Dendritic cell treated with granulocyte-macrophage colony-stimulating factor and Interleukin-4, amounts not matched to agents 40 ng/mL and 50 ng/mL, for 4 days (primary cell): ENCODE measurements around the gene GMCL2.
A peak's percentile ranks its signal among the peaks of the same experiment; 100 is the strongest.

Experiments used
- H3K27ac Mint-ChIP-seq: one replicate; pipeline ENCODE4 v1.8.0; 2022; ENCODE audit warnings: mild to moderate bottlenecking, mixed read lengths
- H3K27me3 Mint-ChIP-seq: one replicate; pipeline ENCODE4 v1.8.0; 2022; ENCODE audit warnings: mild to moderate bottlenecking, mixed read lengths
- H3K36me3 Mint-ChIP-seq: one replicate; pipeline ENCODE4 v1.8.0; 2022; ENCODE audit warnings: low read depth, mixed read lengths
- H3K4me1 Mint-ChIP-seq: one replicate; pipeline ENCODE4 v1.8.0; 2022; ENCODE audit warnings: low read depth, mixed read lengths
- H3K4me3 Mint-ChIP-seq: one replicate; pipeline ENCODE4 v1.8.0; 2022; ENCODE audit warnings: mild to moderate bottlenecking, moderate library complexity, mixed read lengths
- H3K9me3 Mint-ChIP-seq: one replicate; pipeline ENCODE4 v1.8.0; 2022; ENCODE audit warnings: mixed read lengths
- intact Hi-C: fragments of 100-400 bp; cut with micrococcal nuclease; formaldehyde crosslinking; loops from one replicate; pipeline ENCODE4 v1.15.0; 2022

The GMCL2 gene

GRCh38 chr5:178196281-178196812 lies 9.2 kb upstream of the GMCL2 start:
- intact Hi-C loops: no loop called here
- no peaks in the 10 kb centered on the region for H3K9me3 Mint-ChIP-seq
- no peak overlapping the region for H3K4me3 Mint-ChIP-seq
- no peaks in the 10 kb centered on the region for H3K36me3 Mint-ChIP-seq
- peaks cover 19% of the 10 kb centered on the region for H3K27me3 Mint-ChIP-seq
- peaks cover 27% of the 10 kb centered on the region for H3K4me1 Mint-ChIP-seq
- H3K27ac Mint-ChIP-seq: no peak overlapping the region

GRCh38 chr5:178194026-178194425 lies 6.9 kb upstream of the GMCL2 start:
- no peak overlapping the region for H3K4me3 Mint-ChIP-seq

GRCh38 chr5:178193251-178193809 lies 6.2 kb upstream of the GMCL2 start:
- Mint-ChIP-seq H3K9me3 (no peaks in the 10 kb centered on the region), H3K4me1 (peaks cover 20% of the 10 kb centered on the region), H3K27ac (peak overlapping the region; percentile 24), H3K4me3 (no peak overlapping the region), H3K36me3 (no peaks in the 10 kb centered on the region), H3K27me3 (peaks cover 19% of the 10 kb centered on the region)
- intact Hi-C loops: no loop called here

More at GRCh38 chr5:178194026-178194425, 6.9 kb upstream of the GMCL2 start:
- H3K36me3 Mint-ChIP-seq: no peaks in the 10 kb centered on the region
- H3K4me1 Mint-ChIP-seq: peaks cover 27% of the 10 kb centered on the region
- peaks cover 19% of the 10 kb centered on the region for H3K27me3 Mint-ChIP-seq
- H3K9me3 Mint-ChIP-seq: no peaks in the 10 kb centered on the region
- no peak overlapping the region for H3K27ac Mint-ChIP-seq
- intact Hi-C loops: no loop called here

GRCh38 chr5:178192787-178193186 lies 5.6 kb upstream of the GMCL2 start:
- H3K27me3 Mint-ChIP-seq: peaks cover 17% of the 10 kb centered on the region
- no peak overlapping the region for H3K27ac Mint-ChIP-seq
- intact Hi-C loops: no loop called here

GRCh38 chr5:178192244-178192643 lies 5.1 kb upstream of the GMCL2 start:
- peaks cover 17% of the 10 kb centered on the region for H3K27me3 Mint-ChIP-seq
- H3K4me3 Mint-ChIP-seq: no peak overlapping the region
- intact Hi-C loops: no loop called here
- peaks cover 20% of the 10 kb centered on the region for H3K4me1 Mint-ChIP-seq
- H3K9me3 Mint-ChIP-seq: no peaks in the 10 kb centered on the region
- no peaks in the 10 kb centered on the region for H3K36me3 Mint-ChIP-seq
- H3K27ac Mint-ChIP-seq: no peak overlapping the region

More at GRCh38 chr5:178192787-178193186, 5.6 kb upstream of the GMCL2 start:
- H3K4me1 Mint-ChIP-seq: peaks cover 20% of the 10 kb centered on the region
- H3K4me3 Mint-ChIP-seq: no peak overlapping the region
- H3K36me3 Mint-ChIP-seq: no peaks in the 10 kb centered on the region
- no peaks in the 10 kb centered on the region for H3K9me3 Mint-ChIP-seq

- H3K27ac Mint-ChIP-seq: no peak overlapping the region
- peaks cover 17% of the 10 kb centered on the region for H3K27me3 Mint-ChIP-seq
- H3K4me3 Mint-ChIP-seq: no peak overlapping the region
- peaks cover 21% of the 10 kb centered on the region for H3K4me1 Mint-ChIP-seq
- no peaks in the 10 kb centered on the region for H3K36me3 Mint-ChIP-seq
- H3K9me3 Mint-ChIP-seq: no peaks in the 10 kb centered on the region
- intact Hi-C loops: no loop called here
Measured at GRCh38 chr5:178191661-178192060, 4.5 kb upstream of the GMCL2 start.

GRCh38 chr5:178189433-178189832 lies 2.3 kb upstream of the GMCL2 start:
- intact Hi-C loops: no loop called here
- Mint-ChIP-seq H3K4me1 (peaks cover 27% of the 10 kb centered on the region), H3K27me3 (peaks cover 12% of the 10 kb centered on the region), H3K9me3 (no peaks in the 10 kb centered on the region), H3K4me3 (no peak overlapping the region), H3K27ac (no peak overlapping the region), H3K36me3 (no peaks in the 10 kb centered on the region)

- intact Hi-C loops: no loop called here
- Mint-ChIP-seq H3K4me1 (peaks cover 25% of the 10 kb centered on the region), H3K4me3 (no peak overlapping the region), H3K27ac (no peak overlapping the region), H3K27me3 (no peaks in the 10 kb centered on the region), H3K9me3 (no peaks in the 10 kb centered on the region), H3K36me3 (no peaks in the 10 kb centered on the region)
Measured at GRCh38 chr5:178186427-178186826, 744 bp downstream of the GMCL2 start.

GRCh38 chr5:178182158-178182876 lies 4.9 kb downstream of the GMCL2 start:
- intact Hi-C loops: no loop called here
- no peak overlapping the region for H3K4me3 Mint-ChIP-seq
- no peak overlapping the region for H3K27ac Mint-ChIP-seq
- no peaks in the 10 kb centered on the region for H3K27me3 Mint-ChIP-seq
- H3K36me3 Mint-ChIP-seq: no peaks in the 10 kb centered on the region
- H3K9me3 Mint-ChIP-seq: no peaks in the 10 kb centered on the region
- H3K4me1 Mint-ChIP-seq: peaks cover 25% of the 10 kb centered on the region

GRCh38 chr5:178180141-178180863 lies 6.9 kb downstream of the GMCL2 start:
- no peaks in the 10 kb centered on the region for H3K27me3 Mint-ChIP-seq
- H3K4me3 Mint-ChIP-seq: no peak overlapping the region
- H3K27ac Mint-ChIP-seq: no peak overlapping the region
- peaks cover 12% of the 10 kb centered on the region for H3K4me1 Mint-ChIP-seq
- no peaks in the 10 kb centered on the region for H3K36me3 Mint-ChIP-seq
- no peaks in the 10 kb centered on the region for H3K9me3 Mint-ChIP-seq
- intact Hi-C loops: no loop called here

- H3K4me1 Mint-ChIP-seq: peaks cover 10% of the 10 kb centered on the region
Measured at GRCh38 chr5:178177569-178177968, 9.6 kb downstream of the GMCL2 start.

GRCh38 chr5:178176791-178177190 lies 10.4 kb downstream of the GMCL2 start:
- intact Hi-C loops: no loop called here
- Mint-ChIP-seq H3K4me1 (peaks cover 3% of the 10 kb centered on the region), H3K4me3 (no peak overlapping the region), H3K36me3 (no peaks in the 10 kb centered on the region), H3K27me3 (no peaks in the 10 kb centered on the region), H3K9me3 (no peaks in the 10 kb centered on the region), H3K27ac (no peak overlapping the region)

More at GRCh38 chr5:178177569-178177968, 9.6 kb downstream of the GMCL2 start:
- Mint-ChIP-seq H3K27me3 (no peaks in the 10 kb centered on the region), H3K9me3 (no peaks in the 10 kb centered on the region), H3K36me3 (no peaks in the 10 kb centered on the region), H3K4me3 (no peak overlapping the region), H3K27ac (no peak overlapping the region)
- intact Hi-C loops: no loop called here

- H3K27me3 Mint-ChIP-seq: peaks cover 4% of the 10 kb centered on the region
- no peaks in the 10 kb centered on the region for H3K36me3 Mint-ChIP-seq
- H3K4me1 Mint-ChIP-seq: no peaks in the 10 kb centered on the region
- no peak overlapping the region for H3K4me3 Mint-ChIP-seq
- H3K27ac Mint-ChIP-seq: no peak overlapping the region
- no peaks in the 10 kb centered on the region for H3K9me3 Mint-ChIP-seq
- intact Hi-C loops: no loop called here
Measured at GRCh38 chr5:178174456-178174855, 12.7 kb downstream of the GMCL2 start.

- H3K9me3 Mint-ChIP-seq: no peaks in the 10 kb centered on the region
- intact Hi-C loops: no loop called here
- no peaks in the 10 kb centered on the region for H3K36me3 Mint-ChIP-seq
- no peaks in the 10 kb centered on the region for H3K4me1 Mint-ChIP-seq
- no peak overlapping the region for H3K27ac Mint-ChIP-seq
- H3K27me3 Mint-ChIP-seq: peaks cover 8% of the 10 kb centered on the region
- H3K4me3 Mint-ChIP-seq: no peak overlapping the region
Measured at GRCh38 chr5:178170455-178170854, 16.7 kb downstream of the GMCL2 start.
